HG03060 (cell line): ENCODE measurements around the gene SETBP1.

Experiments used
- ATAC-seq: cut with Tn5 transposase; IDR thresholded peaks from one replicate; pipeline ENCODE4 v1.9.1; 2021; ENCODE audit warnings: low read depth, moderate number of reproducible peaks; ENCODE audit not compliant: unreplicated experiment

Gene SETBP1

GRCh38 chr18:45085916-45086624 is 405.4 kb downstream of the SETBP1 start:
- no peak for ATAC-seq

GRCh38 chr18:45086777-45087176 is 406.1 kb downstream of the SETBP1 start:
- ATAC-seq = no peak

DNA sequence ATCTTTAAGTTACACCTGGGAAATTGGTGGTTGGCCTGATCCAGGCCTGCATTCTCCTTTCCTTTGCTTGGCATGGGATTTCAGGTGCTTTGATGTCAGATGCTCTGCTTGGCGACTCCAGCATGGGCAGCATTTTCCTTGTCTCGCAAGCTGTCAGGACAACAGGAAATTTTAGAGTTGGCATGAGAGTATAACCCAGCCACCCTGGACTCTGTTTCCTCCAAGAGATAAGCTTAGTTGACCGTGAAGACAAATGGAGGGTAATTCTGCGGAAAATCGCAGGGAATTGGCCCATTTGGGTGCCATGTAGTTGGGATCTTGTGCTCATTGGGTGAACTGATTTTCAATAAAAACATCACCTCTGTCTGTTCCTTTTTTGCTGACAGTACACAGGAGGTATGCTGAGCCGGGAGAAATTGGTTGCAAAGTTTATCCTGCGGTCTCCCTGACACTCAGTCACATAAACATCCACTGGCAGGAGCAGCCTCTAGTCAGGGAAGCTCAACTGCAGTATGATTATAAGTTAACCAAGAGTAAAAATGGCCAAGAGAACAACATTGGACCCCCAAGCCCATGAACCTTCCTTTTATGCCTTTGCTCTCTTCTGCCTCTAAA is 409.9 kb downstream of the SETBP1 start:
- ATAC-seq = no peak

GRCh38 chr18:45100321-45101105 is 419.8 kb downstream of the SETBP1 start:
- no peak for ATAC-seq

DNA sequence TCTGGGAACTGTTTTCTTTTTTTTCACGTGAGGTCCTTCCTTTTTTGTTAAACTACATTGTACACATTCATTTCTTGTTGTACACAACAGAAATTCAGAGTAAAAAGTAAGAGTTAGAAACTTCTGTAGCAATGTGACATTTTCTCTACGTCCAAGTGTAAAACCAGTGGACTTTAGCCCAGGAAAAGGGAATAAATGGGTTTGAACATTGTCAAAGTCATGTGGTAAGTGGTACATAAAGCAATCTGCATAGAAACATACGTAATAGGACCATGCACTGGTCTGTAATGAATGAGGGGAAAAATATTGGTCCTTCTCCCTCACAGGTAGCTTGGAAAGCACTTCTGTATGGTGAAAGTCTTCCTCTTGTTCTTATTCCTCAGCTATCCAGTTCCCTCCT is 421.4 kb downstream of the SETBP1 start:
- no peak for ATAC-seq

DNA sequence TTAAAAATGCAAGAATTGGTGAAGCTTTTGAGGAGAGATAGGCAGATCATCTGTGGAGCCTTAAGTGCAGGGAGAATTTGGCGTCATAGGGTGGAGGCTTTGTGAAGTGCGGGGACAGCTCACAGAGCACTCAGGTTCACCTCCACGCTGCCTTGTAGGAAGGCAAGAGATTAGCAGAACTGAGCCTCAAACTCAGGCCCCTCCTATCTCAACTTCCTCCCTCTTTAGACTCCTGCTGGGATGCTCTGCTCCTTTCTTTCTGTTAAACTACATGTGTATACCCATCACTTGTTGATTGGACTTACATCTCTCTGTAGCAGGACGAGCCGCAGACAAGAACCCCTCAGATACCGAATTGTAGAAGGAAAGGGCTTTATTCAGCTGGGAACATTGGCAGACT is 422.2 kb downstream of the SETBP1 start:
- no peak for ATAC-seq

- peak; percentile 27 for ATAC-seq
Observed at GRCh38 chr18:45103319-45104048, 422.8 kb downstream of the SETBP1 start.

GRCh38 chr18:45104049-45104395 is 423.3 kb downstream of the SETBP1 start:
- peak; percentile 1 for ATAC-seq

- ATAC-seq = peak; percentile 95
Observed at GRCh38 chr18:45106331-45106774, 425.7 kb downstream of the SETBP1 start.

- no peak for ATAC-seq
Observed at GRCh38 chr18:45107425-45107824, 426.7 kb downstream of the SETBP1 start.

- no peak for ATAC-seq
Observed at GRCh38 chr18:45108754-45109153, 428.1 kb downstream of the SETBP1 start.

GRCh38 chr18:45109271-45109670 is 428.6 kb downstream of the SETBP1 start:
- no peak for ATAC-seq

DNA sequence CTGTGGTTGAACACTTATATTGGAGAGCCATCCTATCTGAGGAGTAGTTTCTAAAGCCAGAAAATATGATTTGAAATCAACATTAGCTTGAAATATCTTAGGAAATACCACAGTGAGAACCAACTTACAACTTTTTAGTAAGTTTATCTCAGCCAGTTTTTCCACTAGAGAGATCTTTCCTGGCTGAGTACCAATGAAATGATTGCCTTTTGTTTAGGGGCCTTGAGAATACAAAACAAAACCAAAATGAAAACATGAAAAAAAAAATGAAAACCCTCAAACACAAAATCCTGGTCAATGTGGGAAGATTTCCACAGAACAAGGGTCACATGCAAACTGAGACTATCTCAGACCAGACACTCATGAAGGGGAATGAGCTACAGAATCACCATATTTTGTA is 429.0 kb downstream of the SETBP1 start:
- no peak for ATAC-seq

- ATAC-seq = no peak
Observed at GRCh38 chr18:45110577-45111501, 430.2 kb downstream of the SETBP1 start.

DNA sequence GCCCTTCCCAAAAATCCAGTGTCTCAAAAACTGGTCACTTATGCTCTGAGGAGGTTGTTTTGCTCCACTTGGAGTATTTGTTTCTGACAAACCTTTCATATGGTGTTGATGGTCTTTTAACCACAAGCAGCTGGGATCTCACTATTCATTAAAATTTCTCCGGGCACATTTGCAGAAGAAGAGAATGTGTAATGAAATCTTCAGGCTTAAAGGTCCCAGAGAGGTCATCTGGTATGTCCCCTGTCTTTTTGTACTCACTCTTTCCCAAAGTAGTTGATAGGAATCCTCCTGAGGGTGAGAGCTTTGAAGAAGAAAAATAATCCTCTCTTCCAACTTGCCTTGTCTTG is 430.8 kb downstream of the SETBP1 start:
- no peak for ATAC-seq

DNA sequence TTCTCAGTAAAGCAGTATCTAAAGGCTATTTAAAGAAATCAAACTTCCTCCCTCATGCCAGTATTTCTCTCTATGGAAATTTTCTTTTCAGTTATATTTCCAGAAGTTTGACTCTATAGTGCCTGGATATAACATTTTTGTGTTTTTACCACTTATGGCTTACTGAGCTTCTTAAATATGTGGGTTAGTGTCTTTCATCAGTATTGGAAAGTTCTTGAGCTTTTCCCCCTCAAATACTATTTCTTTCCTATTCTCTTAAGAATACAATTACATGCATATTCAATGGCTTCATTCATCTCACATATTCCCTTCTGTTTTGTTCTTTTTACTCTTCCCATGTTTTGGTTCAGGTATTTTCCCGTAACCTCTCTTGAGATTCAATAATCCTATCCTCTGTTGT is 432.0 kb downstream of the SETBP1 start:
- no peak for ATAC-seq

- no peak for ATAC-seq
Observed at GRCh38 chr18:45116116-45116515, 435.4 kb downstream of the SETBP1 start.
